ENCODE measurements around the gene RPTOR.

The RPTOR gene

DNA sequence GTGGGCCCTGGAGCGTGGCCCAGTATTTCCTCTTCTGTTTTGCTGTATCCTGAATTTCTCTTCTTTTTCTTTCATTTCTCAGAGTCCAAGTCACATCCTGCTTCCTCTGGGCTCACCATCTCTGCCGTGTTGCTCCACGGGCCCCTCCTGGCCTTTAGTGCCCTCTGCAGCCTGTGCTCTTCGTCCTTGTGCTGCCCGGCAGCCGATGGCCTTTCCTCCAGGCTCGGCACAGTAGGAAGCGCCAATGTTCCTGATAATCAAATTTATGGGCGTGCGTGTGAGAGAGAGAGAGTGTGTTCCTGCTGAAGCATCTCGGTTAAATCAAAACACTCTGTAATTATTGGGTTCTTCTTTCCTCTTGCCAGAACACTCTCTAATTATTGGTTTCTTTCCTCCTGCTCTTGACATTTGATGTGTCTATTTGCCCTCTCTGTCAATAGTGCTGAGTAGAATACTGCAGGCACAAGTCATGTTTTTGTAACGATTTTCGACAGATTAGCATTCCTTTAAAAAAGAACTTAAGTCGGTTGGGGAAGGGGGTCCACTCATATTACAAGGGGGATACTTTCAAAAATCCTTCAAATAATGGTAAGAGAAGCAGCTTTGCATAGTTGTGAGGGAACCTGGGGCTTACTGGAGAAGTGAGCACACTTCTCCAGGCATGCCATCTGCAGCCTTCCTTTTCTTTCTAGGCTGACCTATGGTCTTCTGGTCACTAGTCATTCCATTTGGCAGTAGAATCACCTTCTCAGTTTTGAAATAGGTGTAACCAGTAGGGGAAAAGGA is 126.6 kb downstream of the RPTOR start:
- no peak for DNase-seq

DNA sequence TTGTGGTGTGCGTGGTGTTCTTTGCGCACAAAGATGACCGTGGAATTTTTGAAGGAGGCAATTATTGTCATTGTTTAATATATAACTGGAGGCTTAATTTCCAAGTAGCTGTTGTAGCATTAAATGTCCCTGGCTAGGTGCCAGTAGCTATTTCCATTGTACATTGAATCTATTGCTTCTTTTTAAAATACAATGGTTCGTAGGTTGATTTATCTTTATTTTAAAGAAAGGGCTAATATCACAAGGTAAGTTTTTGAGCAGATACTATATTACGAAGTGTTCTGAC is 127.1 kb downstream of the RPTOR start:
- DNase-seq = no peak

DNA sequence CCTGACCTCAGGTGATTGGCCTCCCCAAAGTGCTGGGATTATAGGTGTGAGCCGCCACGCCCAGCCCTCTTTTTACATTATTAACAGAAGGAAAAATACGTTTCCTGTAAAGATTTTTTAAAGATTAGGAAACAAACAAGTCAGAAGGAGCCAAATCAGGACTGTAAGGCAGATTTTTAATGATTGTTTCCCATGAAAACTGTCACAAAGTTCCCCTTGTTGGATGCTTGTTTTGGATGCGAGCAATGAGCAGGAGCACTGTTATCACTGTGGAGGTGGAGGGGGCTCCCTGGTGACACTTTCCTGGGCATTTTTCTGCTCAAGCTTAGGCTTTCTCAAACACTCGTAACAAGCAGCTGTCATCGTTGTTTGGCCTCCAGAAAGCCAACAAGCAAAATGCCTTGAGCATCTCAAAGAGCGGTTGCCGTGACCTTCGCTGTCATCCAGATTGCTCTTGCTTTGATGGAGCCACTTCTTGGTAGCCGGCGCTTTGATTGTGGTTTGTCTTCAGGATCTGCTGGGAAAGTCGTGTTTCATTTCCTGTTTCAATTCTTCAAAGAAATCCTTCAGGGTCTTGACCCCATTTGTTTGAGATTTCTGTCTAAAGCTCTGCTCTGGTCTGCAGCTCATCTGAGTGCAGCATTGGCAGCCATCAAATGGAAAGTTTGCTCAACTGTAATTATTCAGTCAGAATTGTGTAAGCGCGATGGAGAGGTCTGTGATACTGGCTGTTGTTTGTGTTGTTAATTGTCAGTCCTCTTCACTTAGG is 128.7 kb downstream of the RPTOR start:
- DNase-seq = peak; percentile 33

DNA sequence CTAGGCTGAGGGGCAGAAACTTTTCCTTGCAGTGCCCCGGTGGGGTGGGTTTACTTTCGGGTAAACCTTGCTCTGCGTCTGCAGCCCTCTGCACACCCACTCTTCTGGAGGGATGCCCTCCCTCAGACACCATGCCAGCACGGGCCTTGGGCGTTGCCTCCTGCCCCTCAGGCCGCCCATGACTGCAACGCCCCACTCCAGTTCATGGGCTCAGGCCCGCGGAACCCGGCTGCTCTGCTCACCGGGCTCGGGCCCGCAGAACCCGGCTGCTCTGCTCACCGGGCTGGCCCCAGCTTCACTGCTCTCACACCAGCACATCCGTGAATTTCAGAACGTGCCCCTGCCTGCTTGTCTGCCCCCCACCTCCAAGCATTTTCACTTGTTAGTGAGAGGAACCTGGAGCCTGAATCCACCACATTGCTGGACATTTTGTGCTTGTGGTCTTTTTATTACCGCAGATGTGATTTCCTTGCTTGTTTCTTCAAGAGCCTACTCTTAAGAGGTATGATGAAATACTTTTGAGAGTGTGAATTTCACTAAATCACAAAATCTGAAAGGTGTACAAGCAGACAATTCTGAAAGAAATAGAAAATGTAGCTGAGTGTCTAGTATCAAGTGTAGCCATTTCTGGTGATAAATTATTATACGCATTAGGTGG is 130.9 kb downstream of the RPTOR start:
- DNase-seq = no peak

DNA sequence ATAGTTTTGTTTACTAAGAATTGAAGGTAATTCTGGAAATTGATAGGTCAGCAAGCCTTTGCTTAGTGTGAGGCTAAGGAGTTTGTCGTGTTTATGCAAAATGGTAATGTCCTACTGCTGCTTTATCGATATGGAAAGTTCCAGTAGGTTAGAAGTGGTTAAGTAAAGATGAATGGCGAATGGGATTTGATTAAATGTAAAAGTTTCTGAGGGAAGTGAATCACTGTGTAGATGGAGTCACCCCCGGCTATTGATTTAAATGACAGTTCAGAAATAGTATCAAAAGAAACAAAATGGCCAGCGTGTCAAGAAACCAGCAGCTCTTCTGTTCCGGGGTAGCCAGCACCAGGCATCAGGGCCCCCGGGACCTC is 131.4 kb downstream of the RPTOR start:
- no peak for DNase-seq

DNA sequence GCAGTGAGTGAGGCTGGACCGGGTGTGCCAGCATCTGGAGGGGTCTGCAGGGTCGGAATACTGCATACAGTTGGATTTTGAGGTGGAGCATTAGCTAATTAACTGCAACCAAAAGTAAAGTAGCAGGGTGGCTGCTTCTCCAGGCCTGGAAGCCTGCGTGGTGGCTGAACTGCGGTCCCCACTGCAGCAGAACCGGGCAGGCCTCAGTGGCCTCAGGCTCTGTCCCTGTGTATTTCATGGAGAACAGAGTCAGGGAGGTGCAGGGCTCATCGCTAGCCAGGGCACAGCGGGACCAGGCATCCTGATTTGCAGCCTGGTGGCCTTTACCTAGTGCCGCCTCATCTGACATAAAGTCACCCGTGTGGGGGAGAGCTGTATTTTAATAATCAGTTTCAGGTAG is 131.9 kb downstream of the RPTOR start:
- DNase-seq = no peak

DNA sequence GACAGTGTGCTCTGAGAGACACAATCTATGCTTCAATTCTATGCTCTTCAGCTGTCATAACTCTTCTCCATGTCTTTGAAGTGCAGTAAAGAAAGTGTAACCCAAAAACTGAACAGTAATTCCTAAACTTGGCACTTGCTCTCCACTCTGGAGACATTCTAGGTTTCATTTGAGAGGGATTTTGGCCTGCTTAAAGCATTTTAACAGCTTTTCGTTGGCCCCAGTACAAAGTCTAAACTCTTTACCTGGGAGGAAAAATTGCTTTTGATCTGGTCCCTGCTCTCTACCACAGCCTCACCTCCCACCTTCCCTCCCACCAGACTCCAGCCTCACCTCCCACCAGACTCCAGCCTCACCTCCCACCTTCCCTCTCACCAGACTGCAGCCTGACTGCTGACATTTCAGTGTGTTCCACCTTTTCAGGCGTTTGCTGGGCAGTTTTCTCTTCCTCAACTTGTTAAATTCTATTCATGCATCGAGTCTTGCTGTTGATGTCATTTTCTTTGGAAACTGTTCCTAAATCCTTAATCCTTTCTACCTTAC is 132.6 kb downstream of the RPTOR start:
- no peak for DNase-seq

DNA sequence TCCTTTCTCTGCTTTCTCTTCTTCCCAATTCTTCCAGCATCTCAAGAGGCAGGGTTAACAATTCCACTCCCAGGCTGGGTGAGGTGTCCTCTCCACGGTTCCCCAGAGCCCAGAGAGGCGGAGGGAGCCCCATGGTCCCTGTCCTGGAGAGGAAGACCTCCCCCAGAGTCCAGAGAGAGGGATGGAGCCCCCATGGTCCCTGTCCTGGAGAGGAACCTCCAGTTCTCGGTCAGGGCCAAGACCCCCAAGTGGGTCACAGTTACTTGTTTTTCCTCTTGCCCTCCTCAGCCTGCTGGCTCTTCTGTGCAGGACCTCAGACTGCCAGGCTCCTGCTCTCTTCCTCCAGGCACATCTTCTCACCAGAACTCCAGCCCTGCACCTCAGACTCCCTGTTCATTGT is 135.2 kb downstream of the RPTOR start:
- DNase-seq = no peak

DNA sequence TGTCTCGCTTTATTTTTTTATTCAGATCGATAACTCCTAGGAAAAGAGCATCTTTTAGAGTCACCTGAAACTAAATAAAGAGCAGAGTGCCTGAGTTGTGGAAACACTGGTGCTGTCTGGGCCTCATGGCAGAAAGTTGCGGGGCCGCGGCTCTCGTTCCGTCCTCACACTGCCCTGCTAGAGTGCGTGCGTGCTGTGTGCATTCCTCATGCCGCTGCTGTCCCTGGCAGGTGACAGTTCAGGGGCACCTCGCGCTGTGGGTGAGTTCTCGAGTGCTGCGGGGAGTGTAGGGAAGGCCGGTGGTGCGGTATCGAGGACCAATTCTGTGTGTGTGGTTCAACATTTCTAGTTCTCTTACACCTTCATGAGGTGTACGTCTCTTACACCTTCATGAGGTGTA is 136.6 kb downstream of the RPTOR start:
- no peak for DNase-seq

DNA sequence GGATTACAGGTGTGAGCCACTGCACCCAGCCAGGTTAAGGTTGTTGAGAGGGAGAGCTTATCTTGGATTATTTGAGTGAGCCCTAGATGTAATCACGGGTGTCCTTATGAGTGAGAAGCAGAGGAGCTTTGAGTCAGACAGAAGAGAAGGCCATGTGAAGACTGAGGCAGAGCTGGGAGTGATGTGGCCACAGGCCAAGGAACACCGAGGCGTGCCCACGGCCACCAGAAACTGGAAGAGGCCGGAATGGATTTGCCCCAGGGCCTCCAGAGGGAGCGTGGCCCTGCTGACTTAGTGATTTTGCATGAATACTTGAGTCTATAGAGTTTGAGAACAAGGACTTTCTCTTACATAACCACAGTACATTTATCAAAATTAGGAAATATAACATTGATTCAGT is 137.7 kb downstream of the RPTOR start:
- DNase-seq = no peak

DNA sequence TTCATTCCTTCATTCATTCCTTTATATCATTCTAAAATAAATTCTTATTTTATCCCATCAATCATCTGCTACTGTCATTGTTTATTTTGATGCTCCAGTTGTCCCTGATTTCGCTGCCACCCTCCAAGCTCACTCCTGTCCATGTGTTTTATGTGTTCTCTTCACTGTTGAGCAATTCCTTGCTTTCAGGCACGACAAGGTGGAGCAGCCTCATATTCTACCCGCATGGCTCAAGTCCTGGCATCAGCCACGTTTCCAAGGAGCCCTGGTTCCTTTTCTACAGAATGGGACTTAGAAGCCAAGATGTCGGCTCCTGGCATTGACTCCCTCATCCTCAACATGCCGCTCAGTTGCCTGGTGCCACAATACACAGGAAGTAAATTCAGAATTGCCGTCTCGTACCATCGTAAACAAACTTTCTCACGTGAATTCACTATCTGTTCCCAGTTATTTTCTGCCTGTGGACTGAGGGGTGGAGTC is 139.0 kb downstream of the RPTOR start:
- no peak for DNase-seq

DNA sequence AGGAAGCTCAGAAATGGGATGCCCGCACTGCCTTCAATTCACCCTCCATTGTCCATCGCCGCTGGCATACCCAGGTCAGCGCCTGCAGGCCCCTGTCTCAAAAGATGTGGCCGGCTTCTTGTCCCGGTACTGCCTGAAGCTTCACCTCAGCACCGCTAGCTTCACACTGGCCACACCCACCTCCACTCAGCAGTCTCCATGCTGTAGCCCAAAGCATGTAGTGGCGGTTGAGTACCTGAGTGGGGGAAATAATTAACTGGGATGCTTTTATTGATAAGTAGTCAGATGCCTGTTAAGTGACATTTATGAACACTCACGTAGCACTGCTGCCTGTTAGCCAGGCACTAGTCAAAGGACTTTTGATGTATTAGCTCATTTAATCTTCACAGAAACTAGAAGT is 143.2 kb downstream of the RPTOR start:
- DNase-seq = no peak

DNA sequence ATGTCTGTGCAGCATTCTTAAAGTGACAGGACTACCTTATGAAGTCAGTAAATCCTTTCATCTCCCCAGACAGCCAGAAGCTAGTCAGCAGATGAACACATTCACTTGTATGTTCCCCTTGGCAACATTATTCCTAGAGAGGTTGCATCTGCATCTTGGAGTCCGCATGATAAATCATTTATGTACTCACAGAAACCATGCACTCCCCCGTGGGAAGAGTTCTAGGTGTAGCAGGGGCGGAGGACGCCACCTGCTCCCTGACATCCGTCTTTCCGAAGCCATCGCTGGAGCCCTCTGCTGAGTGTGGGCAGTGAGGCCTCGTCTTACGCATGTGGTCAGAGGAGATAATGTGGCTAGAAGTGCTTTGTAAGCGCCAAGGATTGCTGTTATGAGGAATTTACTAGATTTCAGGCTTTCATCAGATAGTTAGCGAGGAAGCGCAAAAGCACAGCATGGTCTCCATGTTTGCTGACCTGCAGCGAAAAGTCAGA is 144.5 kb downstream of the RPTOR start:
- no peak for DNase-seq

DNA sequence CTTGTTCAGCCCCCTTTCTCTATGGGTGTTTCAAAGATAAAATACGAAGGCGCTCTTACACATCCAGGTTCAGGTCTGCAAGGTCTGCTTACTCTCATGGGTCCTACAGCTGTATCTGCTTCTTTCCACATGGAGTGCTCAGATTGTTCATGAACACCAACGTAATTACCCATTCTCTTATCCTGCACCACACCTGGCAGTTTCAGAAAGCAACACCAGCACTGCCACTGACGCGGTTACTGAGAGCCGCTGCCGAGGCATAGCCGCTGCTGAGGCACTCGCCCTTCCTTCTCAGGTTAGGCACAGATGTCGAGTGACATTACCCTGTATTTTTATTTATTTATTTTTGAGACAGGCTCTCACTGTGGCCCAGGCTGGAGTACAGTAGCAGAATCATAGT is 147.1 kb downstream of the RPTOR start:
- no peak for DNase-seq

DNA sequence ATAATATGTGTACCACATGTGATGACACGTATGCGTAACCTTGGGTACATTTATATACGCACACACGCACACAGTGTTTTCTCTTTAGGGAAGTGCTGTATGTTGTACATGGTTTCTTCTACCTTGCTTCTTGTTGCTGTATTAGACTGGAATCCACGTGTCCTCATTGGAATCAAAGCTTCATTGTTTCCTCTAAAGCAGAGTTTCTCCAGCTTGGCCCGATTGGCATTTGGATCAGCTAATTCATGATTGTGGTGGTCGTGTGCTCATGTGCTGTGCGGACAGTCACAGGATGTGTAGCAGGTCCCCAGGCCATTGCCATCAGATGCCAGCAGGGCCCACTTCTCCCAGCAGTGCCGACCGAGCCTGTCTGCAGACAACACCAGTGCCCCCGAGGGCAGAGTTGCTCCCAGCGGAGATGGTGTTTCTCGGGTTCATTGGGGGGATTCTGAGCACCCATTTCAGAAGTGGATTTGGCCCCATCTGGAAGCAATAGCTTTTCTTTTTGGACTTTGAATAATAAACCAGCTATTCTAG is 148.4 kb downstream of the RPTOR start:
- no peak for DNase-seq

DNA sequence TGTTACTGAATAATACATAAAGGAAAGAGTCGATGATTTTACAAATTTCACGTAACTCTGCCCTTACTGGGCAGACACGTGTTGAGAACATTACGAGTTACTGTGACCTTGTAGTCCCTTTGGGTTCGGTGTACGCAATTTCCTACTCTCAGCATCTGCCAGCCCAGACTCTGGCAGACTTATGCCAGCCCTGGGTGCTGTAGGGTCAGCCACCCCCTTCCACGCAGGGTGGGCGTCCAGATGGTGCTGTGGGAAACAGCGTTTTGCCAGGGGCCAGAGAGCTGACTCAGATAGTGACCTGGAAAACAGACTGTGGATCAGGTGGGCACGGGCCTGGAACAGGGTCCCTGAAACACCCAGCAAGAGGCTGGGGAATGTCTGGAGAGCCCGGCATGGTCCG is 148.9 kb downstream of the RPTOR start:
- DNase-seq = no peak

DNA sequence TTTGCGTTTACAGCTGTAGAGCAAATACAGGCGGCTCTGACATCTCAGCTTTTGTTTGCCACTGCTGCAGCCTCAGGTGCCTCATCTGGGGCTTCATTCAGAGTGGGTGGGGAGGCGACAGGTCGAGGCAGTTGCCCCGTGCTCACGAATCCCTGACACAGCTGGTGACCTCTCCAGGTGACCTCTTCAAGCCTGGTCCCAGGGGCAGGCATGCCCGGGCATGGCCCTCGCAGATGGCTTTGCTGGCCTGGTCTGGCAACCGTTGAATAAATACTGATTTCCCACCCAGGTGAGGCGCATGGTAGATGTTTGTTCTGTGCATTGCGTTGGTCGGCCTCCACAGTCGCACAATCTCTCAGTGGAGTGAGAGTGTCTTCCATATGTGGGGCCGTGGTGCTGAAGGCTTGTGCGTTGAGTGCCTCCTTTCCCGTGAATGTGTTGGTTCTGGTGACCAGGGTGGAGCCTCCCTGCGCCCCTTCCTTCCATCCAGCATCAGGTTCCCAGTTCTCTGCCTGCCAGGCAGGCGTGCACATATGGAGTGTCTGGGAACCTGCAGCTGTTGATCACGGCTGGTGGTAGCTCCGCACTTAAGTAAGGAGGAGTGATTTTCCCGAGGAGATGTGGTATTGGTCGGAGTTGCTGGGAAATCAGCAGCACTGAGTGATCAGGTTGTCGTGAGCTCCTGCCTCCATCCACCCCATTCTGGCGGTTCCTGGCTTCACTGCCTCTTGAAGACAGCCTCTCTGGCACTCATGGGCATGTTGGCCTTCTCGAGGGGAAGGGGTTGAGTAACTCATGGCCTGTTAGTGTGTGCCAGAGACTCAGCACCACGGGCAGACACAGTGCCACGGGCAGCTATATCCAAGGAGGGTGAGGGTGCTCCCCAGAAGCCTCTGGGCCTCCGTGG is 149.7 kb downstream of the RPTOR start:
- no peak for DNase-seq

DNA sequence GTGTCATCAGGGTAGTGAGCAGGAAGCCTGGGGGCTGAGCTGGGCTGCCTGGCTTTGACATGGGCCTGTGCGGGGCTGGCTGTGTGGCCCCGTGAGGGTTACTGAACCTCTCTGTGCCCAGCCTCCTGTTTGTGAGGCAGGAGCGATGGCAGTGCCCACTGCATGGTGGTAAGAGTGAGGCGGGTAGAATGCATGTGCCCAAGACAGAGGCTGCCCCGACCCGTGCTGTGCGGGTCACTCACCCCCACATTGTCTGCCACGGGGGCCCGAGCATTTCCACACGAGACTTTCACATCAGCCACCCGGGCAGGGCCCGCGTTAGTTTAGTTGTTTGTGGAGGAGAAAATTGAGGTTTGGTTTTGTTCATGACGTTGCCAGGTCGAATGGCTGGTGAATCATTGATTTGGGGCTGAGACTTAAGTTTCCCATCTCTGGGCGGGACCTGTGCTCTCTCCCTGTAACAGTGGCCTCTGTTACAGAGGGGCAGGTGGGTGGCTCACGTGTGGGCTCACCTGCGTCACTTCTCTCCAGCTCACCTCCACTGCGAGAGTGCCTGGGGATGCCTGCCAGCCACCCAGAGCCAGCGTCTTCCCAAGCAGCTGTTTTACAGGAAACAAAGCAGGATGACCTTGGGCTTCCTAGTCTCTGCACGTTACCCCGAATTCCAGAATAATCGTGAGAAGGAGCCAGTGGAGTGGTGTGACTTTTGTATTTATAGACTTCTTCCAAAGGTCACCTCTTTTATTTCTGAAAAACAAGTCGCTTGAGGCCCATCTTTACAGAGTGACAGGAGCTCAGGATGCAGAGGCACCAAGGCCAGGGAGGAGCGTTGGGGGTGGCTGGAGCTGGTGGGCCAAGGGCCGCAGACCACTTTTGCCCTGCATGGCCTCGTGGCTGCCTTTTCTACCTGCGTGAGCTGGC is 150.6 kb downstream of the RPTOR start:
- peak; percentile 34 for DNase-seq

DNA sequence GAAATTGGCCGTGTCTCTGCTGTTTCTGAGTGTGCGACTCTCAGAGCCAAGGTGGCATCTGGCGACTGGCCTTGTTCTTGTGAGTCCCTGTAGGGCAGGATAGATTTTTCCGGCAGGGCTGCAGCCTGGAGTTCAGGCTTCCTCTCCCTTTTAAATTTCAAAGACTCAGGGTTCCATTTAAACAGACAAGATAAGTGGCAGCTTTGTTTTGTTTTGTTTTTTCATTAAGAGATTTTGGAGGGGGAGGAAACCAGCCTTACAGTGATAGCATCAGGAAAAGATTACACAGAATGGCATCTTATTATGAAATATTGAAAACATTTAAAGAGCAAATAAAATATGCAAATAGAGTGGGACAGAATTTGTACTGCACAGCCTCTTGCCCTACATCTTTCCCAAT is 151.3 kb downstream of the RPTOR start:
- DNase-seq = no peak

DNA sequence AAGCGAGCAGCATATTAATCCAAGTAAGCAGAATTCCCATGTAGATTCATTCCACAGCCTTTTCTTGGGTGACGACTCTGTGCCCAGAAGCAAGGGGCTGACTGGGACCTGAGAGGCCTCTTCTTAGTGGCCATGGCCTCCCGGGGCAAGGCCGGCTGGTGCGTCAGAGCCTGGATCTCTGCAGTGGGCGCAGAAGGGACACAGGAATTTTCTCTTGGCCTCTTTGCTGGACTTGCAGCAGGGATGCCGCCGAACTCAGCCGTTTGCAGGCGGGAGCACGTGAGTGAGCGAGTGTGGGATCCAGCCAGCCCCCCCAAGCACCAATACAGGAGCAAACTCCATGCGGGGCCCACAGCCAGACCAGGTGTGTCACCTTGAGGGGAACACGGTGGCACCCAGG is 151.8 kb downstream of the RPTOR start:
- no peak for DNase-seq

DNA sequence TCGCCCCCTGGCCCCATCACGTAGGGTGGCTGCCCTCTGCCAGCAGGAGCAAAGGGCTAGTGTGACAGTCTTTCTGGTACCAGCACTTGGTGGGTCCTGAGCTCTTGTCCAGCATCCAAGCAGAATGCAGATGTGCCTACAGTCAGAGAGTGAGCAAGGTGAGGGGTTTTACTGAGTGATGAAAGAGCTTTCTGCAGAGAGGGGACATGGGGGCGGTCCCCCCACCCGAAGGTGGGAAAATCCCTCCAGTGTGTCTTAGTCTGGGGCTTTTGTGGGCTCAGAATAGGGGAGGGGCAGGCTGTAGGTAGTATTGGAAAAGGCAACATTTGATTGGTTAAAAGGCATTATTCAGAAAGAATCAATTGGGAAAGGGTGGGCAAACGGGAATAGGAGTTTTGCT is 152.3 kb downstream of the RPTOR start:
- no peak for DNase-seq
